SK-N-MC (cell line): ENCODE measurements around the gene MISP.

Experiments
- EZH2 ChIP-seq: fragments of 200-600 bp; sonication (generic); IDR thresholded peaks from one replicate; pipeline ENCODE4 v1.6.1; 2017; ENCODE audit warnings: antibody characterized with exemption
- POLR2AphosphoS5 ChIP-seq: IDR thresholded peaks from 2 replicates; pipeline ENCODE4 v1.6.1; 2012; ENCODE audit warnings: mild to moderate bottlenecking, low read depth, low read length, borderline replicate concordance

DNA sequence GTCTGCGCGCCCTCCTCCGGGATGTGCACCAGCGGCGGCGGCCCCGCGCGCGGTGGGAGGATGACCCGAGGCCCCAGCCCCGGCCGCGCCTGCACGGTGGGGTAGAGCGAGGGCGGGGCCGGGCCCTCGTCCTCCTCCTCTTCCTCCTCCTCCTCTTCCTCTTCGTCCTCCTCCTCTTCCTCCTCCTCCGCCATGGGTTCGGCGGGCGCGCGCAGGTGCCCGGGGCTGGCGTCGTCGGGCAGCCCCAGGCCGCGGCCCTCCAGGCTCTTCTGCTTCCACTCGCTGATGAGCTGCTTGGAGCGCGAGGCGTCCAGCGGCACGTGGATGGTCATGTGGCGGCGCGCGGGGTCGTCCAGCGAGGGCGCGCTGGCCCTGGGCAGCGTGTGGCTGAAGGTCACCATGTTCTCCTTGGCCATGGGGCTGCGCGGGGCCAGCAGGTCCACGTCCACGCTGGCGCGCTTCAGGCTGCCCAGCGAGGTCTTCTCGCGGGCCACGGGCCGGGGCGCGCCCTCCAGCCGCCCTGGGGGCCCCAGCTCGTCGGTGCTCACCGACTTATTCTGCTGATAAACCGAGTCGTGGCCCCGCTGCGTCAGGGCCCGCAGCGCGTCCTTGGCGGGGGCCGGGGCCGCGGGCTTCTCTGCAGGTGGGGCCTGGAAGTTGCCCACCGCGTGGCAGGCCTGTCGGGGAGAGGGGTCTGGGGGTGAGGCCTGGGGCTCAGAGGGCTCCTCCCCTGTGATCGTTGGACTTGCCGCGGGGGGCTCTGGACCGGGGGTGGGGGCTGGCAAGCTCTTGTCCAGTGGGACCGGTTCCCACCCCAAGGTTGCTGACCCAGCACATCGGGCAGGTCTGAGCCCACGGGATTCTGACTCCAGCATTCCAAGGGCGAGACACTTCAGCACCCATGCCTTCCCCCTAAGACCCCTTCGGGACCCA lies 62.6 kb downstream of the MISP start:
- TF ChIP-seq POLR2AphosphoS5 (no peak; the same call in 1 of the 2 replicates), EZH2 (no peak)
